CD14-positive monocyte (primary cell): ENCODE results near the gene CELSR1. TPM values are rescaled to one million over a fixed set of nuclear protein-coding genes. Genes with fewer than 3 reads are reported as not detected.

Experiments used
- DNase-seq, 3 donors: peaks; one replicate each; pipeline ENCODE4 v3.0.0-alpha.2; 2011 to 2022
- H2AFZ ChIP-seq: 2 replicates; pipeline ENCODE4 v1.6.0; 2012; ENCODE audit warnings: mild to moderate bottlenecking, low read depth, low read length, inconsistent platforms; ENCODE audit not compliant: insufficient read depth, poor library complexity, severe bottlenecking
- H3K27ac ChIP-seq, 2 donors: 1 replicate in 1 of 2; 2 replicates in 1 of 2; pipeline ENCODE4 v1.5.1; 2012 to 2013; ENCODE audit warnings: low read length in 2 of 2, control low read depth in 1 of 2, inconsistent platforms in 1 of 2, low read depth in 1 of 2, mild to moderate bottlenecking in 1 of 2
- H3K27me3 ChIP-seq, 2 donors: one replicate each; pipeline versions ENCODE4 v1.6.0 to v1.6.1; 2011 to 2013; ENCODE audit warnings: low read length in 2 of 2; ENCODE audit not compliant: control insufficient read depth in 2 of 2, insufficient read depth in 2 of 2
- H3K36me3 ChIP-seq, 2 donors: replicated peaks in 1 of 2; 1 replicate in 1 of 2; 2 replicates in 1 of 2; pipeline versions ENCODE4 v1.5.1 to v1.6.1; 2012 to 2013; ENCODE audit warnings: low read length in 2 of 2, control low read depth in 1 of 2, inconsistent platforms in 1 of 2, mild to moderate bottlenecking in 1 of 2; ENCODE audit not compliant: insufficient read depth in 2 of 2, control insufficient read depth in 1 of 2
- H3K4me1 ChIP-seq, 2 donors: 1 replicate in 1 of 2; 2 replicates in 1 of 2; pipeline versions ENCODE4 v1.5.1 to v1.6.1; 2012 to 2013; ENCODE audit warnings: low read length in 2 of 2, control low read depth in 1 of 2, inconsistent platforms in 1 of 2, mild to moderate bottlenecking in 1 of 2, moderate library complexity in 1 of 2; ENCODE audit not compliant: insufficient read depth in 2 of 2, control insufficient read depth in 1 of 2
- H3K4me2 ChIP-seq: replicated peaks from 2 replicates; pipeline ENCODE3; 2012; ENCODE audit warnings: low read length, moderate library complexity, mild to moderate bottlenecking; ENCODE audit not compliant: poor library complexity, severe bottlenecking; ENCODE audit errors: extremely low read depth
- H3K4me3 ChIP-seq, 3 experiments: fragments of 200-600 bp in 1 of 3; sonication (generic) in 1 of 3; replicated peaks in 1 of 3; 1 replicate in 2 of 3; 2 replicates in 1 of 3; pipeline ENCODE4 v1.5.1; 2011 to 2013; ENCODE audit warnings: low read length in 3 of 3, mild to moderate bottlenecking in 3 of 3, control low read depth in 2 of 3, low read depth in 2 of 3, inconsistent platforms in 1 of 3, moderate library complexity in 1 of 3
- H3K79me2 ChIP-seq: 2 replicates; pipeline ENCODE4 v1.6.0; 2012; ENCODE audit warnings: mild to moderate bottlenecking, control low read depth, inconsistent platforms, low read length, moderate library complexity; ENCODE audit not compliant: insufficient read depth
- H3K9ac ChIP-seq: 2 replicates; pipeline ENCODE4 v1.6.0; 2017; ENCODE audit warnings: low read length, mild to moderate bottlenecking; ENCODE audit not compliant: insufficient read depth, poor library complexity, severe bottlenecking
- H3K9me3 ChIP-seq, 2 donors: replicated peaks in 1 of 2; 1 replicate in 1 of 2; 2 replicates in 1 of 2; pipeline versions ENCODE4 v1.5.1 to v1.6.1; 2012 to 2013; ENCODE audit warnings: low read length in 2 of 2, control low read depth in 1 of 2; ENCODE audit not compliant: control insufficient read depth in 1 of 2, insufficient read depth in 1 of 2
- H4K20me1 ChIP-seq: 2 replicates; pipeline ENCODE4 v1.6.0; 2012; ENCODE audit warnings: mild to moderate bottlenecking, low read length, control low read depth, moderate library complexity; ENCODE audit not compliant: insufficient read depth
- H3K27ac Mint-ChIP-seq, 7 donors: one replicate each; pipeline ENCODE4 v1.8.0; 2020; ENCODE audit warnings: mild to moderate bottlenecking in 7 of 7, mixed read lengths in 7 of 7, moderate library complexity in 6 of 7, inconsistent platforms in 2 of 7
- H3K27me3 Mint-ChIP-seq, 3 donors: one replicate each; pipeline ENCODE4 v1.8.0; 2021 to 2022; ENCODE audit warnings: low read depth in 3 of 3, mild to moderate bottlenecking in 3 of 3, mixed read lengths in 3 of 3, moderate library complexity in 3 of 3, inconsistent platforms in 1 of 3
- H3K36me3 Mint-ChIP-seq, 2 donors: one replicate each; pipeline ENCODE4 v1.8.0; 2020; ENCODE audit warnings: mixed read lengths in 2 of 2, inconsistent platforms in 1 of 2, mild to moderate bottlenecking in 1 of 2
- H3K4me1 Mint-ChIP-seq: one replicate; pipeline ENCODE4 v1.8.0; 2020; ENCODE audit warnings: mild to moderate bottlenecking, mixed read lengths
- H3K4me3 Mint-ChIP-seq, 2 donors: one replicate each; pipeline ENCODE4 v1.8.0; 2020; ENCODE audit warnings: mild to moderate bottlenecking in 2 of 2, mixed read lengths in 2 of 2, moderate library complexity in 1 of 2
- H3K9me3 Mint-ChIP-seq, 7 donors: one replicate each; pipeline ENCODE4 v1.8.0; 2020 to 2022; ENCODE audit warnings: mixed read lengths in 7 of 7, mild to moderate bottlenecking in 6 of 7, moderate library complexity in 6 of 7, inconsistent platforms in 2 of 7
- CTCF ChIP-seq: fragments of 200-600 bp; IDR thresholded peaks from one replicate; pipeline ENCODE4 v1.8.0; 2022; ENCODE audit warnings: antibody characterized with exemption, mild to moderate bottlenecking
- WGBS: methylation state at CpG from one replicate; pipeline ENCODE4 v1.1.5; 2013; ENCODE audit warnings: missing lambda C conversion rate; ENCODE audit not compliant: insufficient coverage; 5-methylcytosine and 5-hydroxymethylcytosine counted together
- intact Hi-C, 2 donors: fragments of 100-400 bp; cut with micrococcal nuclease; formaldehyde crosslinking; loops; one replicate each; pipeline versions ENCODE4 v1.15.0 to v1.15.1; 2023
- polyA plus RNA-seq, 3 donors: library from polyadenylated mRNA; depleted of rRNA in 1 of 3; unstranded in 2 of 3; stranded (reverse) in 1 of 3; fragments of 300-500 nt in 2 of 3; fragments of >200 nt in 1 of 3; fragmentation: Illumina TruSeq in 2 of 3; gene quantifications; 1 replicate in 2 of 3; 2 replicates in 1 of 3; pipeline ENCODE4 v1.2.3, GENCODE V29; 2012 to 2021

CELSR1 gene
- polyA plus RNA-seq, 3 donors = 0.16 TPM; not detected in 2

GRCh38 chr22:46535876-46536536 is 1.4 kb downstream of the CELSR1 start:
- peaks cover 51 to 53% (median 52%) of the 10 kb centered on the region in 3 donors for H3K27me3 Mint-ChIP-seq
- H3K9me3 Mint-ChIP-seq = peaks cover 5 to 30% (median 20%) of the 10 kb centered on the region in 7 donors
- Histone ChIP-seq H3K36me3 (no peaks in the 10 kb centered on the region), H3K4me3 (no peak overlapping the region), H3K4me1 (peaks cover 10 to 12% of the 10 kb centered on the region in 2 donors), H2AFZ (no peak overlapping the region), H3K4me2 (no peak overlapping the region), H3K27ac (no peak overlapping the region), H3K79me2 (no peaks in the 10 kb centered on the region), H3K27me3 (peaks cover 24 to 38% of the 10 kb centered on the region in 2 donors), H3K9me3 (peaks cover 22 to 27% of the 10 kb centered on the region in 2 donors), H4K20me1 (no peaks in the 10 kb centered on the region), H3K9ac (no peak overlapping the region)
- 70% methylated on average over 76 of the region's 78 CpGs for WGBS
- TF ChIP-seq CTCF = no peak
- DNase-seq = no peak
- peak overlapping the region in 1 of 7 donors; percentile 52 for H3K27ac Mint-ChIP-seq
- peak overlapping the region in 1 of 2 donors; percentile 80 for H3K4me3 Mint-ChIP-seq
- H3K4me1 Mint-ChIP-seq = peaks cover 10% of the 10 kb centered on the region
- intact Hi-C loops = no loop called here
- peaks cover 8 to 10% of the 10 kb centered on the region in 2 donors for H3K36me3 Mint-ChIP-seq

DNA sequence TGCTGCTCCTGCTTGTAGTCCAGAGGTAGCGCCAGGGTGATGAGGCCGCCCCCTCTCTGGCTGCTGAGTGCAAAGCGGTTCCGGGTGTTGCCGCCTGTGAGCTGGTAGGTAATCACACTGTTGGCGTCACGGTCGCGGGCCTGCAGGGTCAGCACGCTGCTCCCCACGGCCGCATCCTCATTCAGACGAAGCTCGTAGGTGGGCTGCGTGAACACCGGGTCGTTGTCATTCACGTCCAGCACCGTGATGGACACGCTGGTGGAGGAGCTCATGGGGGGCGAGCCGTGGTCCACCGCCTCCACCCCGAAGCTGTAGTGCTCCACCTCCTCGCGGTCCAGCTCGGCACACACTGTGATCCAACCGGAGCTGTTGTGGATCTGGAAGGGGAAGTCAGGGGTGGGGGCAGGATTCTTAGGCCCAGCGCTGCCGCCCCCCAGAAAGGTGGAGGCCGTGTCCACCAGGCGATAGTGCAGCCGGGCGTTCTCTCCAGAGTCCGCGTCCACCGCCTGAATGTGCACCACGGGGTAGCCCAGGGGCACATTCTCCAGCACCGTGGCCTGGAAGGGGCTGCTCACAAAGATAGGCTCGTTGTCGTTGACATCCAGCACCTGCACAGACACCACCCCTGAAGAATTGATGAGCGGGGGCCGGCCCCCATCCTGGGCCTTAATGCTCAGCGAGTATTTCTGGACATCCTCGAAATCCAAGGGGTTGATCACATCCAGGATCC is 2.4 kb downstream of the CELSR1 start:
- no peak overlapping the region for H2AFZ ChIP-seq
- peaks cover 24 to 38% of the 10 kb centered on the region in 2 donors for H3K27me3 ChIP-seq
- H3K27ac Mint-ChIP-seq = no peak overlapping the region
- H3K4me3 Mint-ChIP-seq = peak overlapping the region in 1 of 2 donors; percentile 80
- H3K9me3 ChIP-seq = peaks cover 22 to 27% of the 10 kb centered on the region in 2 donors
- H3K4me1 ChIP-seq = peaks cover 10 to 12% of the 10 kb centered on the region in 2 donors
- TF ChIP-seq CTCF = no peak
- H4K20me1 ChIP-seq = no peaks in the 10 kb centered on the region
- no peak overlapping the region for H3K9ac ChIP-seq
- 96% methylated on average over 43 of the region's 45 CpGs for WGBS
- H3K9me3 Mint-ChIP-seq = peaks cover 5 to 30% (median 20%) of the 10 kb centered on the region in 7 donors
- no peak for DNase-seq
- peaks cover 43 to 47% (median 46%) of the 10 kb centered on the region in 3 donors for H3K27me3 Mint-ChIP-seq
- no peaks in the 10 kb centered on the region for H3K36me3 ChIP-seq
- intact Hi-C loops = no loop called here
- H3K4me3 ChIP-seq = no peak overlapping the region
- H3K36me3 Mint-ChIP-seq = peaks cover 8 to 10% of the 10 kb centered on the region in 2 donors
- H3K4me1 Mint-ChIP-seq = peaks cover 12% of the 10 kb centered on the region
- no peak overlapping the region for H3K27ac ChIP-seq
- H3K79me2 ChIP-seq = no peaks in the 10 kb centered on the region
- no peak overlapping the region for H3K4me2 ChIP-seq
